Eye (tissue), 1 donor: ENCODE data around the gene CMTM5.
"Not testable (repeated sequence)": the region's sequence is repeated elsewhere in the genome, so short reads cannot be mapped to it uniquely, and the experiment has no call there.

Experiments used
- DNase-seq: peaks from one replicate; pipeline ENCODE4 v3.0.0-alpha.2; 2015

CMTM5 gene

DNA sequence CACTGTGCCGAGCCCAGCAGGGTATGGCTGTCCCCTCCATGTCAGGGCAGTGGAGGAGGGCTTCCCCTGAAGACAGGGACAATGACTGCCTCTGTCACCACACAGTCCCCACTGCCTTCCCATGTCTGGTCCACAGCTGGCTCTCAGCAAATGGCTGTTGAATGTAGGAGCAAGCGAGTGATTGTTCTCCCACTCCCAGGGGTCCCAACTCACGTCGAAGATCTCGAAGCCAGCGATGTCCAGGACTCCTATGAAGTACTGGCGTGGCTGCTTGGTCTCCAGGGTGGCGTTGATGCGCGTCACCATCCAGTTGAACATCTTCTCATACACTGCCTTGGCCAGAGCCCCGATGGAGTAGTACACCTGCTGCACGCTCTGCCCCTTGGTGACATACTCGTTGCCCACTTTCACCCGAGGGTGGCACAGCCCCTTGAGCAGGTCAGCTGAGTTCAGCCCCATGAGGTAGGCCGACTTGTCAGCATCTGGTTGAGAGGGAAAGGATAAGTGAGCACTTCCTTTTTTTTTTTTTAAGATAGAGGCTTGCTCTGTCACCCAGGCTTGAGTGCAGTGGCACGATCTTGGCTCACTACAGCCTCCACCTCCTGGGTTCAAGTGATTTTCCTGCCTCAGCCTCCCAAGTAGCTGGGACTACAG, 23.8 kb downstream of the CMTM5 start:
- not testable (repeated sequence) for DNase-seq

GRCh38 chr14:23401291-23401690, 24.4 kb downstream of the CMTM5 start:
- no peak for DNase-seq

DNA sequence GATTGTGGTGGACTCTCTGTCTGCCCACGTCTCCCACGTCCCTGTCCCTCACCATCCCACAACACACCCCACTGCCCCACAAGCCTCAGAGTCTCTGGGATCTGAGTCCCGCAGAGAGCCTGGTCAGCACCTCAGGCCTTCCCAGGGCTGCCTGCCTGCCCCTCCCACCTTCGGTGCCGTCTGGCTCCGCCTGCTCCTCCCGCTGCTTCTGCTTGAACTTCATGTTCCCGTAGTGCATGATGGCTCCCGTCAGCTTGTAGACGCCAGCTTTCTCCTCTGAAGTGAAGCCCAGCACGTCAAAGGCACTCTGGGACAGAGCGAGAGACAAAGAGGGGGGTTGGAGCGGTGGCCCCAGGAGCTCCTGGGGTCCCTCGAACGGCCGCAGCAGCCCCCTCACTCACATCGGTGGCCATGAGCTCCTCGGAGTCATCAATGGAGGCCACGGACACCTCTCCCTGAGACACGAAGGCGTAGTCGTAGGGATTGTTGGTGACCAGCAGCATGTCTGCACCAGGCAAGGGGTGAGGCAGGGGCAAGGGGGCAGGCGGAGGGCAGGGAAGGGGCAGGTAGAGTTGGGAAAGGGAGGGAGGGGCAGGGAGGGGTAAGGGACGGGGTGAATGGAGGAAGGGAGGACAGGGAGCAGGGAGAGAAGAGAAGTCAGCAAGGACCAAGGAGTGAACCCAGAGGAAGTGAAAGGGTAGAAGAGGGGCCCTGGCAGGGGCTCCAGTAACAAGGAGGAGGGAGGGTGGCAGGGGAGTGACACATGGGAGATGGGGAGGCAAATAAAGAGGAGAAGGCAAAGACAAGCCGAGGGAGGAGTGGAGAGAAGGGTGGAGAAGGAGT, 25.7 kb downstream of the CMTM5 start:
- DNase-seq = no peak

- DNase-seq = no peak
Observed at GRCh38 chr14:23403139-23403438, 26.2 kb downstream of the CMTM5 start.

DNA sequence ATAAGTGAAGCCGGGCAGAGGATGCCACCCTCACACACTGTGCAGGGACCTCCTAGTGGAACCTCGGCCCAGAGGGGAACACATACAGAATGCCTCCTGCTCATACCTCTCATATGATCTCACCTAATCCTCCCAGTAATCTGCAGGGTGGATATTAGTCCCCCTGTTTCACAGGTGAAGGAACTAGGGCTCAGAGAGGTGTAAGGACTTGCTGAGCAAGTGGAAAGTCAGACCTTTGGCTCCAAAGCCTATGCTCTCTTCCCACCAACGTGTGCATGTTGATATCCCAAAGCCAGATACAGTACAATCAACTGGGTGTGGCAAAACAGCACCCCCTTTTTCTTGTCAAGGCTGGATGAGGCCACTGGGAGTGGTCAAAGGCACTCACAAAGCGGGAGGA, 27.1 kb downstream of the CMTM5 start:
- DNase-seq = no peak

DNA sequence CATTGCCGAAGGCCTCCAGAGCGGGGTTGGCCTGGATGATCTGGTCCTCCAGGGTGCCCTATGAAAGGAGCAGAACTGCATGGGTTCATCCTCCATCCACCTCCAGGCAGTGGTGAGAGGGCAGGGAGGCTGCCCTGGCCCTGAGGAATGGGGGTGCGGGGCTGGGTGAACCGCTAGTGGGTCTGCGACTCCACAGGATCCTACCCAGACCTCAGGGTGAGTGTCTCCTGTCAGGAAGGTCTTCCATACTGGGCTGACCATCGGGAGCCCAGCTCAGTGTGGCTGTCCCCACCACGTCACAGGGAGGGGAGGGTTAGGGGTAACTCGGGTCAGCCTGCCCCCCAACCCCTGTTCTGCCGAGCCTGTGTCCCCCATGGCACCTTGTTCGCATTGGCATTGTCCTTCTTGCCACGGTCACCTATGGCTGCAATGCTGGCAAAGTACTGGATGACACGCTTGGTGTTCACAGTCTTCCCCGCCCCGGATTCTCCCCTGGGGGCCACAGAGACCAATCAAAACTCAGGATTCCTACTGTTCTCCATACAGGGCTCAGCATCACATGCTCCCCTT, 27.6 kb downstream of the CMTM5 start:
- DNase-seq = no peak

- DNase-seq = no peak
Observed at GRCh38 chr14:23405096-23405495, 28.2 kb downstream of the CMTM5 start.

GRCh38 chr14:23405516-23406025, 28.7 kb downstream of the CMTM5 start:
- no peak for DNase-seq

- peak; percentile 72 for DNase-seq
Observed at GRCh38 chr14:23406244-23406643, 29.4 kb downstream of the CMTM5 start.

DNA sequence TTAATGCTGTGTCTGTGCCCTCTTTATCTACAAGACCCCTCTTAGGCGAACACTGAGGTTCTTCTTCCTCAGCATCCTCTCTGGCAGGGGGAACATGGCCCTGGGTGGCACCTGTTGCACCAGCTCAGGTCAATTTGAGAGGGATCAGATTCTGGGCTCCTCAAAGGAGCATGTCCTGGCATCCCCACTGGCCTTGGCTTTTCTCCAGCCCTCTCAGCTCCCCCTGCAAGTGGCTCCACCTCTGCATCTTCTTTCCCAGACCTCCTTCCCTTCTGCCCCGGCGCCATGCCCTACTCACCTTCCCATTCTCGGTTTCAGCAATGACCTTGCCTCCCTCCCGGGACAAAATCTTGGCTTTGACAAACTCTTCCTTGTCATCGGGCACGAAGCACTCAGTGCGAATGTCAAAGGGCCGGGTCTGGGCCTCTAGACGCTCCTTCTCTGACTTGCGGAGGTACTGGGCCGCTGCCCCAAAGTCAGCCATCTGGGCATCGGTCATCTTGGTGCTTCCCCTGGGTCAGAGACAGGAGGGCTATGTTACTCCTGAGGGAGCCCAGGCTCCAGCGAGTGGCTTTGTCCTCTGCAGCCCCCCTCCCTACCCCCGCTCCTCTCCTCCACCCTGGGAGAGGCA, 30.0 kb downstream of the CMTM5 start:
- no peak for DNase-seq

- no peak for DNase-seq
Observed at GRCh38 chr14:23407516-23408306, 30.9 kb downstream of the CMTM5 start, which contains the start of gene MYH6. MYH6 (minus strand) TSS chr14:23408273; CDS start chr14:23407223, 1,050 bp downstream.

DNA sequence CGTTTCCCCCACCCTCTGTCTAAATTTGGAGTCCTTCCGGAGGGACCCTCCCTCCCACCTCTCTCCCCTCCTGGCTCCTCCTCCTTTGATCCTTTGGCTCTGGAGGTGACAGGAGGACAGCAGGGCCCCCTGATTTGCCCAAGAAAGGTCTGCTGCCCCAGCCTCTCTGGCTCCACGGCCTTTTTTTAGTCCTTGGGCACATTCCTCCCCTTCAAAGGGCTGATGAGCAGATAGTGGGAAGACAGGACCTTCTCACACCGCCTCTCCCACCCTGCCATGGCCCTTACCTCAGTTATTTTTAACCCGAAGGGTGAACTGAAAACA, 31.4 kb downstream of the CMTM5 start:
- DNase-seq = no peak

DNA sequence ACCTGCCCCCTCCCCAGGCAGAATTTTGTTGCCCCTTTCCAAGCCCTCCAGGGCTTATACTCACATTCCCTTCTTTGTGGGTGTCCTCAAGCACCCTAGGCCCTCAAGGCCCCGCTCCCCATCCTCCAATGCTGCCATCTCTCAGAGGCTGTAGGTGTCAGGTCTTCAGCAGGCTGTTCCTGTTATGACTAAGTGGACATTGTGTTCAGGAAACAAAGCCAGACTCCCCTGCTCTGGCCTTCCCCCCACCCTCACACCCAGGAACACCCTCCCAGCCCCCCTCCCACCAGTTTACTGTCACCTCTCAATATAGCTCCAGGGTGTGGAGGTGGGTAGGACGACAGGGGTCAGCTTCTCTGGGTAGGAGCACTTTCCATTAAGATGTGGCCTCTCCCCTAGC, 32.6 kb downstream of the CMTM5 start:
- DNase-seq = no peak

DNA sequence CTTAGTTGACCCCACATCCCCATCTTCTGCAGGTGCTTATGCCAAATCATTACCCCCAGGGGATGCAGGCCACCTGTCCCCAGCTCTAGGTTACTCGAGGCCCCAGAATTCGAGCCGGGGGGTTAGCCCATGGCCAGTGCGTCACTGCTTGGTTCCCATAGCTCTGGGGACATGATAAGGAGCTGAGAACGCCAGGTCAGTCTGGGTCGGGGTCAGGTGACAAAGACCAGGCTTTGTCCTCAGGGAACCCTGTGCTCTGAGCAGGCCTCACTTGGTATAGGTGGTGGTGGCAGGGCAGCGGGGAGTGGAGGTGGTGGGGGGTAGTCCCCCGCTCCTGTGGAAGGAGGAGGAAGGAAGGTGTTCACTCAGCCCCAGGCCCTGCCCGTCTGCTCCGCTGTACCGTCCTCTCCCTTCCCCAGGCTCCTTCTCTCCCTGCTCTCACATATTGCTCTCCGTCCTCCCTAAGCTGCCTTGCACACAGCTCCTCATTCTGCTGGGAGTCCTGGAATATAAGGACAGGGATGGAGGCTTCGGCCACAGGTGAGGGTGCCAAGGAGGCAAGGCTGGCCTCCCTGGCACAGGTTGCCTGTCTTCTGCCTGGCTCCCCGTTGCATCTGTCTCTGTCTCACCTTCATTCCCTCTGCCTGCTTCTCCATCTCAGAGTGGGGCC, 33.3 kb downstream of the CMTM5 start:
- no peak for DNase-seq

GRCh38 chr14:23411563-23412525, 35.0 kb downstream of the CMTM5 start:
- DNase-seq = no peak

- no peak for DNase-seq
Observed at GRCh38 chr14:23413681-23414080, 36.8 kb downstream of the CMTM5 start.

GRCh38 chr14:23414254-23414653, 37.4 kb downstream of the CMTM5 start:
- no peak for DNase-seq

DNA sequence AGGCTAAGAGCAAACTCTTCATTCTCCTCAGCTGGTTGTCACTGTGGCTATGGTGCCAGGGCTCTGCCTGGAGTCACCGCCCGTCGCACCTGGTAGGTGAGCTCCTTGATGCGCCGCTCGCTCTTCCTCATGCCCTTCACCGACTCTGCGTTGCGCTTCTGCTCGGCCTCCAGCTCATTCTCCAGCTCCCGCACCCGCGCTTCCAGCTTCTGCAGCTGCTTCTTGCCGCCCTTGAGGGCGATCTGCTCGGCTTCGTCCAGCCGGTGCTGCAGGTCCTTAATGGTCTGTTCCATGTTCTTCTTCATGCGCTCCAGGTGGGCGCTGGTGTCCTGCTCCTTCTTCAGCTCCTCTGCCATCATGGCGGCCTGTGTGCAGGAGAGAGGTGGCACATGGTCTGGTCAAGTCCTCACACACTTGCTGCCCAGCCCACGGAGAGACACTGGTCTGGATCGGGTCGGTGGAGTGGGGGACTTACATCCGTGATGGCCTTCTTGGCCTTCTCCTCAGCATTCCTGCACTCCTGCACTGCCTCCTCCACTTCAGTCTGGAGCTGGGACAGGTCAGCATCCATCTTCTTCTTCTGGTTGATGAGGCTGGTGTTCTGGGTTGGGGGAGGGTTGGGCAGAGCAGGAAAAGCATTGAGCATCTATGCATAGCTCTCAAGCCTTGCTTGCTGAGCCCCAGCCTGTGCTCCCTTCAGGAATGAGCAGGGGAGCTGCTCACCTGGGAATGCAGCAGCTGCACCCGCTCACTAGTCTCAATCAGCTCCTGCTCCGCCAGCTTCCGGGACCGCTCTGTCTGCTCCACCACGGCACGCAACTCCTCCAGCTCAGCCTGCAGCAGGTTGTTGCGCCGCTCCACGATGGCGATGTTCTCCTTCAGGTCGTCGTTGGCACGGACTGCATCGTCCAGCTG, 38.3 kb downstream of the CMTM5 start:
- DNase-seq = no peak

DNA sequence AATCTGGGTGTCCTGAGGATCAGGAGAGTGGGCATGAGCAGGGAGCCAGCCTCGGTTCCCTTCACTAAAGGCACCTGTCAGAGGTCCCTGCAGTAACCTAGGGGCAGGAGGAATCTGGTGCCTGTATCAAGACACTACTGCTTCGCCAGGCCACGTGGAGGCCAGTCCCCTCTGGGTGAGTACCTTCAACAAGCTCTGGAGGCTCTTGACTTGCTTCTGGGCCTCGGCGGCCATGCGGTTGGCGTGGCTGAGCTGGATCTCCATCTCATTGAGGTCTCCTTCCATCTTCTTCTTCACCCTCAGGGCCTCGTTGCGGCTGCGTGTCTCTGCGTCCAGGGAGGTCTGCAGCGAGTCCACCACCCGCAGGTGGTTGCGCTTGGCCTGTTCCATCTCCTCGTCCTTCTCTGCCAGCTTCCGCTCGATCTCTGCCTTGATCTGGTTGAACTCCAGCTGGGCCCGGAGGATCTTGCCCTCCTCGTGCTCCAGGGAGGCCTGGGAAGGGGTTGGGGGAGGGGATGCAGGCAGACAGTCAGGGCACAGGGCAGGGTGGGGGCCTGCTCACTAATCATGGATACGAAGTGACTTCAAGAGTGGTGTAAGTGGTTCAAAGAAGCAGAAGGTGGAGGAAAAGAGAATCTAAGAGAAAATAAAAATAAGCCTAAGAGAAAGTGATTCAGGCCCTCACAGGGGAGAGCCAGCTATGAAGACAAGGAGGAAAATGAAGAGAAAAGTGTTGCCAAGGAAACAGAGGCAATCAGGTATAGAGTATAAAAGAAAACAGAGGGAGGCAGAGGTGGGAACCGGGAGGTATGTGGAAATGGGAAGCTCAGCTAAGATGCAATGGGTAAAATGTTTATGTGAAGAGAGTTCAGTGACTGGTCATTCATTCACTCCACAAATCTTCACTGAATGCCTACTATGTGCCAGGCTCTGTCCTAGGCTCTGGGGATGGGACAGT, 39.3 kb downstream of the CMTM5 start:
- DNase-seq = no peak
